B cell (primary cell): ENCODE results near the gene EED.

ENCODE experiments used
- EZH2 ChIP-seq: IDR thresholded peaks from 2 replicates; pipeline ENCODE4 v1.6.1; 2012; ENCODE audit warnings: borderline replicate concordance, low read depth, mild to moderate bottlenecking, moderate library complexity, low read length; ENCODE audit not compliant: insufficient read depth, poor library complexity, severe bottlenecking
- TF ChIP-seq, protein P1 (sequence below): fragments of 200-600 bp; IDR thresholded peaks from one replicate; pipeline ENCODE4 v1.8.0; 2022; ENCODE audit warnings: antibody characterized with exemption, mild to moderate bottlenecking

DNA sequence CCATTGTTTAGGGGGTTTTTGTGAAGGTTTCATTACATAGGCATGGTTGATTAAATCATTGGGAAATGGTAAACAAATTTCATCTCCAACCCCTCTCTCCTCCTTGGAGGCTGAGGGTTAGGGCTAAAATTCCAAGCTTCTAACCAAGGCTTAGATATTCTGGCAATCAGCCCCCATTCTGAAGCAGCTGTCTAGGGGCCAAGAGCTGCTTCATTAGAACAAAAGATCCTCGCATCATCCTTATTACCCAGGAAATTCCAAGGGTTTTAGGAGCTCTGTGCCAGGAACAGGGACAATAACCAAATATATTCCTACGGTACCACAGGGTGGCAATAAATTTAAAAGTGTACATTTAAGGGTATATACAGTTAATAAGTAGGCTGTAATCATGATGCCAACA is 22.5 kb upstream of the EED start:
- TF ChIP-seq, protein P1, sequence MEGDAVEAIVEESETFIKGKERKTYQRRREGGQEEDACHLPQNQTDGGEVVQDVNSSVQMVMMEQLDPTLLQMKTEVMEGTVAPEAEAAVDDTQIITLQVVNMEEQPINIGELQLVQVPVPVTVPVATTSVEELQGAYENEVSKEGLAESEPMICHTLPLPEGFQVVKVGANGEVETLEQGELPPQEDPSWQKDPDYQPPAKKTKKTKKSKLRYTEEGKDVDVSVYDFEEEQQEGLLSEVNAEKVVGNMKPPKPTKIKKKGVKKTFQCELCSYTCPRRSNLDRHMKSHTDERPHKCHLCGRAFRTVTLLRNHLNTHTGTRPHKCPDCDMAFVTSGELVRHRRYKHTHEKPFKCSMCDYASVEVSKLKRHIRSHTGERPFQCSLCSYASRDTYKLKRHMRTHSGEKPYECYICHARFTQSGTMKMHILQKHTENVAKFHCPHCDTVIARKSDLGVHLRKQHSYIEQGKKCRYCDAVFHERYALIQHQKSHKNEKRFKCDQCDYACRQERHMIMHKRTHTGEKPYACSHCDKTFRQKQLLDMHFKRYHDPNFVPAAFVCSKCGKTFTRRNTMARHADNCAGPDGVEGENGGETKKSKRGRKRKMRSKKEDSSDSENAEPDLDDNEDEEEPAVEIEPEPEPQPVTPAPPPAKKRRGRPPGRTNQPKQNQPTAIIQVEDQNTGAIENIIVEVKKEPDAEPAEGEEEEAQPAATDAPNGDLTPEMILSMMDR, result no peak
- no peak for TF ChIP-seq EZH2
